T-helper 1 cell (primary cell): ENCODE data around the gene NCKAP5L.

ENCODE experiments used
- DNase-seq, 5 donors: peaks; one replicate each; pipeline ENCODE4 v3.0.0-alpha.2; 2012 to 2020

Gene NCKAP5L

GRCh38 chr12:49824416-49824815 lies 3.8 kb downstream of the NCKAP5L start:
- DNase-seq, result no peak

- DNase-seq, result no peak
These were observed 4.3 kb downstream of the NCKAP5L start for GRCh38 chr12:49823951-49824350.

- DNase-seq, result no peak
These were observed 4.9 kb downstream of the NCKAP5L start for GRCh38 chr12:49823350-49823749.

- DNase-seq, result no peak
These were observed 6.6 kb downstream of the NCKAP5L start for GRCh38 chr12:49821373-49822287.

- no peak for DNase-seq
These were observed 8.4 kb downstream of the NCKAP5L start for GRCh38 chr12:49819786-49820185.

- DNase-seq, result no peak
These were observed 9.8 kb downstream of the NCKAP5L start for GRCh38 chr12:49818241-49818895.

GRCh38 chr12:49813131-49813530 lies 15.1 kb downstream of the NCKAP5L start:
- no peak for DNase-seq

- no peak for DNase-seq
These were observed 16.2 kb downstream of the NCKAP5L start for GRCh38 chr12:49811961-49812401.

GRCh38 chr12:49811136-49811535 lies 17.1 kb downstream of the NCKAP5L start:
- no peak for DNase-seq

GRCh38 chr12:49809906-49810389 lies 18.3 kb downstream of the NCKAP5L start:
- DNase-seq, result no peak

GRCh38 chr12:49809381-49809905 lies 18.8 kb downstream of the NCKAP5L start:
- DNase-seq, result no peak

- no peak for DNase-seq
These were observed 19.4 kb downstream of the NCKAP5L start for GRCh38 chr12:49808686-49809380.

- no peak for DNase-seq
These were observed 20.1 kb downstream of the NCKAP5L start for GRCh38 chr12:49807991-49808580.

GRCh38 chr12:49806877-49807276 lies 21.3 kb downstream of the NCKAP5L start:
- no peak for DNase-seq

- no peak for DNase-seq
These were observed 21.8 kb downstream of the NCKAP5L start for GRCh38 chr12:49806321-49806813.

- no peak for DNase-seq
These were observed 22.8 kb downstream of the NCKAP5L start for GRCh38 chr12:49805409-49805808.

GRCh38 chr12:49804821-49805220 lies 23.4 kb downstream of the NCKAP5L start:
- no peak for DNase-seq

- DNase-seq, result no peak
These were observed 24.3 kb downstream of the NCKAP5L start for GRCh38 chr12:49803693-49804450.

GRCh38 chr12:49801141-49802063 lies 26.8 kb downstream of the NCKAP5L start:
- no peak for DNase-seq

GRCh38 chr12:49800421-49801140 lies 27.6 kb downstream of the NCKAP5L start:
- no peak for DNase-seq
